Chondrocyte (in vitro differentiated cells): ENCODE results near the gene SLC39A2. TPM values are rescaled to one million over a fixed set of nuclear protein-coding genes. Genes with fewer than 3 reads are reported as not detected.
"Not testable (repeated sequence)": the region's sequence is repeated elsewhere in the genome, so short reads cannot be mapped to it uniquely, and the experiment has no call there.

ENCODE experiments used
- DNase-seq: peaks from one replicate; pipeline ENCODE4 v3.0.0; 2021; ENCODE audit warnings: mixed read lengths, low spot score
- H3K27ac Mint-ChIP-seq: one replicate; pipeline ENCODE4 v1.8.0; 2021; ENCODE audit warnings: mild to moderate bottlenecking, moderate library complexity, mixed read lengths; ENCODE audit not compliant: unreplicated experiment
- H3K27me3 Mint-ChIP-seq: 2 replicates; pipeline ENCODE4 v1.8.0; 2021; ENCODE audit warnings: low read depth, mixed read lengths
- H3K36me3 Mint-ChIP-seq: 2 replicates; pipeline ENCODE4 v1.8.0; 2021; ENCODE audit warnings: low read depth, mixed read lengths
- H3K4me1 Mint-ChIP-seq: 2 replicates; pipeline ENCODE4 v1.8.0; 2021; ENCODE audit warnings: low read depth, mild to moderate bottlenecking, mixed read lengths
- H3K4me3 Mint-ChIP-seq: one replicate; pipeline ENCODE4 v1.8.0; 2021; ENCODE audit warnings: mild to moderate bottlenecking, moderate library complexity, mixed read lengths; ENCODE audit not compliant: unreplicated experiment
- H3K9me3 Mint-ChIP-seq: 2 replicates; pipeline ENCODE4 v1.8.0; 2021; ENCODE audit warnings: low read depth, mixed read lengths
- CTCF ChIP-seq: fragments of 200-600 bp; sonication (generic); IDR thresholded peaks from 2 replicates; pipeline ENCODE4 v1.5.0; 2021; ENCODE audit warnings: antibody characterized with exemption, mild to moderate bottlenecking, moderate library complexity
- long read RNA-seq: library from polyadenylated mRNA; stranded (forward); transcript quantifications from one replicate; pipeline ENCODE4 v2.0.0, GENCODE V29; 2021
- total RNA-seq: library from RNA; stranded (reverse); gene quantifications from 3 replicates; pipeline ENCODE4 v1.2.1, GENCODE V29; 2021

SLC39A2 gene
- total RNA-seq = not detected in 3 replicates
- long read RNA-seq = 0 reads

- Mint-ChIP-seq H3K36me3 (peaks cover 26% of the 10 kb centered on the region), H3K27me3 (no peaks in the 10 kb centered on the region), H3K4me1 (peaks cover 18% of the 10 kb centered on the region), H3K27ac (no peak within 1 kb of the TSS), H3K4me3 (no peak within 1 kb of the TSS), H3K9me3 (no peaks in the 10 kb centered on the region)
- no peak for TF ChIP-seq CTCF
- DNase-seq = no peak
These were observed at the start of gene SLC39A2 for GRCh38 chr14:20998674-20999366. SLC39A2 (plus strand) TSS chr14:20999293; CDS start chr14:20999447, 154 bp downstream.

GRCh38 chr14:20954736-20955537, 44.2 kb upstream of the SLC39A2 start, which contains the start of gene RNASE2:
RNASE2 (plus strand) TSS chr14:20955487; CDS start chr14:20955772, 285 bp downstream.
- not testable (repeated sequence) for DNase-seq, H3K4me1 Mint-ChIP-seq, H3K9me3 Mint-ChIP-seq, H3K4me3 Mint-ChIP-seq, H3K36me3 Mint-ChIP-seq, H3K27ac Mint-ChIP-seq
- H3K27me3 Mint-ChIP-seq = peaks cover 23% of the 10 kb centered on the region

- H3K4me1 Mint-ChIP-seq, H3K4me3 Mint-ChIP-seq, H3K27ac Mint-ChIP-seq, H3K36me3 Mint-ChIP-seq, DNase-seq, H3K9me3 Mint-ChIP-seq: not testable (repeated sequence)
- H3K27me3 Mint-ChIP-seq = peaks cover 19% of the 10 kb centered on the region
These were observed 43.6 kb upstream of the SLC39A2 start for GRCh38 chr14:20955538-20955873.

GRCh38 chr14:20956376-20956976, 42.6 kb upstream of the SLC39A2 start:
- H3K4me3 Mint-ChIP-seq = no peak overlapping the region
- no peaks in the 10 kb centered on the region for H3K9me3 Mint-ChIP-seq
- H3K4me1 Mint-ChIP-seq = peaks cover 9% of the 10 kb centered on the region
- H3K27ac Mint-ChIP-seq = no peak overlapping the region
- H3K36me3 Mint-ChIP-seq = no peaks in the 10 kb centered on the region
- TF ChIP-seq CTCF = no peak
- DNase-seq = no peak
- H3K27me3 Mint-ChIP-seq = peaks cover 19% of the 10 kb centered on the region

GRCh38 chr14:20958946-20959345, 40.1 kb upstream of the SLC39A2 start:
- not testable (repeated sequence) for H3K4me3 Mint-ChIP-seq, H3K27ac Mint-ChIP-seq

GRCh38 chr14:20969336-20969735, 29.8 kb upstream of the SLC39A2 start:
- H3K27ac Mint-ChIP-seq = no peak overlapping the region
- DNase-seq = no peak
- no peak overlapping the region for H3K4me3 Mint-ChIP-seq
- no peaks in the 10 kb centered on the region for H3K9me3 Mint-ChIP-seq
- no peak for TF ChIP-seq CTCF
- no peaks in the 10 kb centered on the region for H3K27me3 Mint-ChIP-seq
- H3K36me3 Mint-ChIP-seq = no peaks in the 10 kb centered on the region
- H3K4me1 Mint-ChIP-seq = peaks cover 28% of the 10 kb centered on the region

More at GRCh38 chr14:20958946-20959345, 40.1 kb upstream of the SLC39A2 start:
- peaks cover 16% of the 10 kb centered on the region for H3K27me3 Mint-ChIP-seq
- H3K9me3 Mint-ChIP-seq, DNase-seq, H3K36me3 Mint-ChIP-seq, H3K4me1 Mint-ChIP-seq: not testable (repeated sequence)
